NB4 (cell line): ENCODE results near the gene TRDMT1.

Experiments
- POLR2A ChIP-seq: IDR thresholded peaks from 2 replicates; pipeline ENCODE4 v1.6.1; 2011; ENCODE audit warnings: mild to moderate bottlenecking; ENCODE audit not compliant: insufficient read length; ENCODE audit errors: extremely low read depth
- TF ChIP-seq, protein P1 (sequence below): IDR thresholded peaks from one replicate; pipeline ENCODE4 v1.5.1; 2012; ENCODE audit warnings: low read depth, low read length
- TF ChIP-seq, protein P2 (sequence below): IDR thresholded peaks from 2 replicates; pipeline ENCODE4 v1.6.1; 2011; ENCODE audit warnings: low read depth, low read length

DNA sequence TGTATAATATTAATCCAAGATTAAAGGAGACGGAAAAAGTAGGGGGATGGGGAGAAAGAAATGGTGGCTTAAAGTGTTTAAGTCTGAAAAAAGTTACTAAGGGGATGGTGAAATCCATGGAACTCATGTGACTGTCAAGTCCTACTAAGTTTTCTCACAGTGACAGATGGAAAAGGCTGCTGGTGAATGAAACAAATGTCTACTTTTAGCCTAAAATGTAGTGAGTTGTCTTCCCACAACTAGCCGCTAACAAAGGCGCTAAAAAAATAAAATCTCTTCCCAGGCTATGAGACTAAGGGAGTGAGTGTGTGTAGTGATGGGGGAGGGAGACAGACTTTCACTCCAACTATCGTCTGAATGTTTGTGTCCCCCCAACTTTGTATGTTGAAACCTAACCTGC lies 39.1 kb upstream of the TRDMT1 start:
- TF ChIP-seq, protein P1, sequence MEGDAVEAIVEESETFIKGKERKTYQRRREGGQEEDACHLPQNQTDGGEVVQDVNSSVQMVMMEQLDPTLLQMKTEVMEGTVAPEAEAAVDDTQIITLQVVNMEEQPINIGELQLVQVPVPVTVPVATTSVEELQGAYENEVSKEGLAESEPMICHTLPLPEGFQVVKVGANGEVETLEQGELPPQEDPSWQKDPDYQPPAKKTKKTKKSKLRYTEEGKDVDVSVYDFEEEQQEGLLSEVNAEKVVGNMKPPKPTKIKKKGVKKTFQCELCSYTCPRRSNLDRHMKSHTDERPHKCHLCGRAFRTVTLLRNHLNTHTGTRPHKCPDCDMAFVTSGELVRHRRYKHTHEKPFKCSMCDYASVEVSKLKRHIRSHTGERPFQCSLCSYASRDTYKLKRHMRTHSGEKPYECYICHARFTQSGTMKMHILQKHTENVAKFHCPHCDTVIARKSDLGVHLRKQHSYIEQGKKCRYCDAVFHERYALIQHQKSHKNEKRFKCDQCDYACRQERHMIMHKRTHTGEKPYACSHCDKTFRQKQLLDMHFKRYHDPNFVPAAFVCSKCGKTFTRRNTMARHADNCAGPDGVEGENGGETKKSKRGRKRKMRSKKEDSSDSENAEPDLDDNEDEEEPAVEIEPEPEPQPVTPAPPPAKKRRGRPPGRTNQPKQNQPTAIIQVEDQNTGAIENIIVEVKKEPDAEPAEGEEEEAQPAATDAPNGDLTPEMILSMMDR = no peak
- TF ChIP-seq POLR2A = no peak
- TF ChIP-seq, protein P2, sequence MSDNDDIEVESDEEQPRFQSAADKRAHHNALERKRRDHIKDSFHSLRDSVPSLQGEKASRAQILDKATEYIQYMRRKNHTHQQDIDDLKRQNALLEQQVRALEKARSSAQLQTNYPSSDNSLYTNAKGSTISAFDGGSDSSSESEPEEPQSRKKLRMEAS = no peak
